NB4 (cell line): ENCODE measurements around the gene NT5C1A.

Experiments used
- DNase-seq: peaks from one replicate; pipeline ENCODE4 v3.0.0; 2010; ENCODE audit warnings: low read depth
- H3K4me3 ChIP-seq: one replicate; pipeline ENCODE4 v1.5.1; 2011; ENCODE audit warnings: mild to moderate bottlenecking, low read depth, low read length, moderate library complexity
- MYC ChIP-seq: IDR thresholded peaks from 2 replicates; pipeline ENCODE4 v1.6.1; 2011; ENCODE audit warnings: low read depth, low read length
- POLR2A ChIP-seq: IDR thresholded peaks from 2 replicates; pipeline ENCODE4 v1.6.1; 2011; ENCODE audit warnings: mild to moderate bottlenecking; ENCODE audit not compliant: insufficient read length; ENCODE audit errors: extremely low read depth
- TF ChIP-seq, protein P1 (sequence below): IDR thresholded peaks from 2 replicates; pipeline ENCODE4 v1.6.1; 2011; ENCODE audit warnings: low read depth, low read length
- TF ChIP-seq, protein P2 (sequence below): IDR thresholded peaks from one replicate; pipeline ENCODE4 v1.5.1; 2012; ENCODE audit warnings: low read depth, low read length

The NT5C1A gene

DNA sequence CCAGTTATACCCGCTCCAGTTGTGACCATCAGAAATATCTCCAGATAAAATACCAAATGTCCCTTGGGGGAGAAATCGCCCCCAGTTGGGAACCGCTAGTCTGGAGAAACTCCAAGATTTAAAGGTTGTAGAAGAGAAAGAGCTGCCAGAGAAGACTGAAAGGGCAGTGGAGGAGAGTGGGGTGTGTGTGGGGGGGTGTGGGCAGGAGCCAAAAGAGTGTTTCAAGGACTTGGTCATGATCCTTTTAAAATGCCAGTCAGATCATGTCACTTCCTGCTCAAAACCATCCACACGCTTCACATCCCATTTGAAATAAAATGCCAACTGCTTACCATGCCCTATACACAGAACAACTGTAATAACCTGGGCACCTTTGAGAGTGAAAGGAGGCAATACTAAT lies 29.1 kb downstream of the NT5C1A start:
- no peak for DNase-seq
- TF ChIP-seq POLR2A: no peak
- TF ChIP-seq, protein P1, sequence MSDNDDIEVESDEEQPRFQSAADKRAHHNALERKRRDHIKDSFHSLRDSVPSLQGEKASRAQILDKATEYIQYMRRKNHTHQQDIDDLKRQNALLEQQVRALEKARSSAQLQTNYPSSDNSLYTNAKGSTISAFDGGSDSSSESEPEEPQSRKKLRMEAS: no peak
- TF ChIP-seq MYC: no peak
- TF ChIP-seq, protein P2, sequence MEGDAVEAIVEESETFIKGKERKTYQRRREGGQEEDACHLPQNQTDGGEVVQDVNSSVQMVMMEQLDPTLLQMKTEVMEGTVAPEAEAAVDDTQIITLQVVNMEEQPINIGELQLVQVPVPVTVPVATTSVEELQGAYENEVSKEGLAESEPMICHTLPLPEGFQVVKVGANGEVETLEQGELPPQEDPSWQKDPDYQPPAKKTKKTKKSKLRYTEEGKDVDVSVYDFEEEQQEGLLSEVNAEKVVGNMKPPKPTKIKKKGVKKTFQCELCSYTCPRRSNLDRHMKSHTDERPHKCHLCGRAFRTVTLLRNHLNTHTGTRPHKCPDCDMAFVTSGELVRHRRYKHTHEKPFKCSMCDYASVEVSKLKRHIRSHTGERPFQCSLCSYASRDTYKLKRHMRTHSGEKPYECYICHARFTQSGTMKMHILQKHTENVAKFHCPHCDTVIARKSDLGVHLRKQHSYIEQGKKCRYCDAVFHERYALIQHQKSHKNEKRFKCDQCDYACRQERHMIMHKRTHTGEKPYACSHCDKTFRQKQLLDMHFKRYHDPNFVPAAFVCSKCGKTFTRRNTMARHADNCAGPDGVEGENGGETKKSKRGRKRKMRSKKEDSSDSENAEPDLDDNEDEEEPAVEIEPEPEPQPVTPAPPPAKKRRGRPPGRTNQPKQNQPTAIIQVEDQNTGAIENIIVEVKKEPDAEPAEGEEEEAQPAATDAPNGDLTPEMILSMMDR: no peak
- no peak overlapping the region for H3K4me3 ChIP-seq

DNA sequence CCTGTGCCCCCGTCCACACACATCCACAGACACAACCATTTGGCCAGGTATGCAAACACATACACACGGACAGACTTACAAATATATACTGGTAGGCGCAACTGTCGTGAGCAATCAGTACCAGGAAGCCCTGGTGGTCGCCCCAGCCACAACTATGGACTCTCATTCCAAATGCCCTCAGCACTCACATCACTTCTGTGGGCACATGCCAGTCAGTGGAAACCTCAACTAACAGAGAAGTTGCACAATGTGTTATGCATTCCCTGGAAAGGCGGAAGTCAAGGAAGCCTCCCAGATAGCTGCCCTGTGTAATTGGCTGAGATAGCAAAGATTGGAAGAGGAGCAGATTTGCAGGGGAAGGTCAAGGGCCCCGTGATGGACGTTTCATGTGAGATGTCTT lies 31.0 kb downstream of the NT5C1A start:
- no peak overlapping the region for H3K4me3 ChIP-seq
- TF ChIP-seq POLR2A (no peak), MYC (no peak)
- TF ChIP-seq, protein P1: no peak
- TF ChIP-seq, protein P2: no peak
- DNase-seq: no peak

DNA sequence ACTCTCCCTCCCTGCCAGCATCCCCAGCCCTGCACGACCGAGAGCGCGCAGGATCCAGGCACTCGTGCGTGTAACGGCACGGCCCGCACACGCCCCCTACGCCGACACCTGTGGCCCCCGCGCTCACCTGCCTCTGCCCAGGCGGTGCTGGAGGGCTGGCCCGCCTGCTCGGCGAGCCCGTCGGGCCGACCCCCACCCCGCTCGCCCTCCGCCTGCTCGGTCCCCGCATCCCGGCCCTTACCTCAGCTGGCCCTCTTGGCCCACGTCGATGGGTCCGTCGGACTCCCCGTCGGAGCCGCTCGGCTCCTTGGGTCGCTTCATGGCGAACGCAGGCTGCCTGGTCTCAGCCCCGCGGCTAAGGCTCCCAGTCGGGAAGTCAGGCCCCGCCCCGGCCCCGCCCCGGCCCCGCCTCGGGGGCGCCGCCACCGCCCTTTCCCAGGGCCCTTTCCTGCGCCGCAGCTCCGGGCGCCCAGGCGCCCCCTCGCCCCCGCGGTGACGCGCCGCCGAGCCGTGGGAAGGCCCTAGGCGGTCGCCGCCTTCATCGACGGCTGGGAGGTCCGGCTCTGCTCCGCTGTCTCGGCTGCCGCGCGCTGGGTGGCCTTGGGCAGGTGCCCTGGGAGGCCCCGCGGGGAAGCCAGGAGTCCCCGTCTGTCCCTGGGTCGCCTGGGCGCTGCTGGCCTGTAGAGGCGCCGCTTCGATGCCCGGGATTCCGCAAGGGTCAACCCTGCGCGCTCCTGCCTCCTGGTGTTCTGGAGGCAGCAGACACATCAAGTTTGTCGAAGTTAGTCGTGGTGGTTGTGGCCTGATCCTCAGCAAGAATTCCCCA lies 32.4 kb downstream of the NT5C1A start, which contains the start of gene HEYL:
TSS of gene HEYL (minus strand) at position 339 of the 826 bp plus-strand sequence. CDS start at position 321, 18 bp downstream.
- H3K4me3 ChIP-seq: no peak within 1 kb of the TSS
- TF ChIP-seq, protein P2: peak; percentile 23
- TF ChIP-seq MYC: no peak
- peak; percentile 57 for DNase-seq

DNA sequence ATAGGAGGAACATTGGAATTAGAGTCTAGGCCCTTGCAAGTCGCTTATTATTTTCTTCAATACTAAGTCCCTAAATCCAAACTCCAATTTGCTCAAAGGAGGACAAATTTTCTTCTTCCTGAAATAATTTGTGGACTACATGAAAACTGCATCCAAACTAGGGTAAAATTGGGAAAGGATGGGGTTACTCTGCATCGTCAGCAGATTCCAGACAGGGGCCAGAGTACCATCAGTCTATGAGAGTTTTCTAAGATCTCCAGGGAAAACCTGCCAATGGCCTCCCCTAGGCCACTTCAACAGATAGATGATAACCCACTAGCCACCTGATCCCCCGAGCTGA lies 33.0 kb downstream of the NT5C1A start:
- no peak overlapping the region for H3K4me3 ChIP-seq
- TF ChIP-seq, protein P2: no peak
- TF ChIP-seq MYC: no peak
- TF ChIP-seq POLR2A: no peak
- TF ChIP-seq, protein P1: no peak
- no peak for DNase-seq

DNA sequence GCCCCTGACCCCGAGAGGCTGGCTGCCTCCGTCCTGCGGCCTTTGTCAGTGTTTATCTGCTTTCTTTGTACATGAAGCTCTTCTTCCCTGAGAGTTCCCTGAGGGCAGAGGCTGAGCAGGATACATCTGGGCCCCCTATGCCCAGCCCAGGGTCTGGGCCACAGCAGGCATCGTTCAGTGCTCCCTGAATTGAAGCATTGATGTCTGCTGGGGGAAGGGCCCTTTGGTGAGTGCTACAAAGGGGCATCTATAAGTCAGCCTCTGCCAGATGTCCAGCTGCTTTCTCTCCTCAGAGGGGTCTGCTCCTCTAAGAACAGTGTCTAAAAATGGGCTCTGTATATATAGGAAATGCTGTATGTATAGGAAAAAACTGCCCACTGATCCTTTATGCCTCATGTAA lies 34.5 kb downstream of the NT5C1A start:
- H3K4me3 ChIP-seq: no peak overlapping the region
- no peak for TF ChIP-seq POLR2A
- TF ChIP-seq, protein P1: no peak
- TF ChIP-seq, protein P2: no peak
- TF ChIP-seq MYC: no peak
- no peak for DNase-seq

DNA sequence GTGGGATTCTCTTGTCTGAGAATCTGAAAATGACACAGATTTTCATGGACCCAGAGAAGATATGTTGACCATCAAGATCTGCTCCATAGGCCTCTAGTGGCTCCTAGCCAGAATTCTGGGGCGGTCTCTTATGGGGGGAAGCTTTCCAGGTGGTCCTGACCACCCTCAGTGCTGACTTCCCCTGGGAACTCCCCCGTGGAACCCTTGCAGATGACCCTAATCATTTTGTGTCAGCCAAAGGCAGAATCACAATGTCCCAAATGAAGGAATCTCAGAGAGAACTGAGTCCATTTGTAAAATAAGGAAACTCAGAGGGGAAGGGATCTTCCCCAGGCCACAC lies 36.1 kb downstream of the NT5C1A start:
- DNase-seq: no peak
- TF ChIP-seq, protein P1: no peak
- TF ChIP-seq, protein P2: no peak
- TF ChIP-seq MYC: no peak
- H3K4me3 ChIP-seq: no peak overlapping the region
